Osteoblast (primary cell): ENCODE measurements around the gene CNKSR3. TPM values are rescaled to one million over a fixed set of nuclear protein-coding genes. Genes with fewer than 3 reads are reported as not detected.

ENCODE experiments used
- DNase-seq: peaks from one replicate; pipeline ENCODE4 v3.0.0; 2011; ENCODE audit warnings: low spot score, mixed read lengths; ENCODE audit not compliant: insufficient read length; ENCODE audit errors: missing footprints
- H2AFZ ChIP-seq: 2 replicates; pipeline ENCODE4 v1.6.0; 2011; ENCODE audit warnings: mild to moderate bottlenecking, low read length
- H3K27ac ChIP-seq: 2 replicates; pipeline ENCODE4 v1.5.1; 2011; ENCODE audit warnings: mild to moderate bottlenecking, low read depth, low read length, moderate library complexity
- H3K27me3 ChIP-seq: 2 replicates; pipeline ENCODE4 v1.6.0; 2012; ENCODE audit warnings: mild to moderate bottlenecking, control low read depth, inconsistent platforms, low read length, moderate library complexity; ENCODE audit not compliant: insufficient read depth
- H3K36me3 ChIP-seq: 2 replicates; pipeline ENCODE4 v1.5.1; 2011; ENCODE audit warnings: mild to moderate bottlenecking, low read length, control low read depth, moderate library complexity; ENCODE audit not compliant: insufficient read depth
- H3K4me1 ChIP-seq: 2 replicates; pipeline ENCODE4 v1.5.1; 2011; ENCODE audit warnings: mild to moderate bottlenecking, low read length, control low read depth, moderate library complexity; ENCODE audit not compliant: insufficient read depth
- H3K4me2 ChIP-seq: 2 replicates; pipeline ENCODE4 v1.6.0; 2011; ENCODE audit warnings: mild to moderate bottlenecking, low read length; ENCODE audit not compliant: insufficient read depth
- H3K4me3 ChIP-seq: fragments of 200-600 bp; sonication (generic); 3 replicates; pipeline ENCODE4 v1.5.1; 2012; ENCODE audit warnings: mild to moderate bottlenecking, low read length, inconsistent platforms; ENCODE audit not compliant: insufficient read depth
- H3K79me2 ChIP-seq: 2 replicates; pipeline ENCODE4 v1.6.0; 2012; ENCODE audit warnings: mild to moderate bottlenecking, low read length, control low read depth, inconsistent platforms; ENCODE audit not compliant: insufficient read depth
- H3K9me3 ChIP-seq: 2 replicates; pipeline ENCODE4 v1.5.1; 2011; ENCODE audit warnings: low read depth, low read length, control low read depth
- H4K20me1 ChIP-seq: 2 replicates; pipeline ENCODE4 v1.6.0; 2012; ENCODE audit warnings: mild to moderate bottlenecking, low read length, control low read depth; ENCODE audit not compliant: insufficient read depth
- total RNA-seq: library from RNA; depleted of rRNA; stranded (reverse); fragments of >200 nt; gene quantifications from 2 replicates; pipeline ENCODE4 v1.2.3, GENCODE V29; 2012
- TF ChIP-seq, protein P1 (sequence below): IDR thresholded peaks from 2 replicates; pipeline ENCODE4 v1.5.1; 2011; ENCODE audit warnings: mild to moderate bottlenecking, low read depth, low read length, moderate library complexity; ENCODE audit errors: extremely low read depth

CNKSR3 gene
- total RNA-seq = 4.7 and 5.4 TPM in 2 replicates

DNA sequence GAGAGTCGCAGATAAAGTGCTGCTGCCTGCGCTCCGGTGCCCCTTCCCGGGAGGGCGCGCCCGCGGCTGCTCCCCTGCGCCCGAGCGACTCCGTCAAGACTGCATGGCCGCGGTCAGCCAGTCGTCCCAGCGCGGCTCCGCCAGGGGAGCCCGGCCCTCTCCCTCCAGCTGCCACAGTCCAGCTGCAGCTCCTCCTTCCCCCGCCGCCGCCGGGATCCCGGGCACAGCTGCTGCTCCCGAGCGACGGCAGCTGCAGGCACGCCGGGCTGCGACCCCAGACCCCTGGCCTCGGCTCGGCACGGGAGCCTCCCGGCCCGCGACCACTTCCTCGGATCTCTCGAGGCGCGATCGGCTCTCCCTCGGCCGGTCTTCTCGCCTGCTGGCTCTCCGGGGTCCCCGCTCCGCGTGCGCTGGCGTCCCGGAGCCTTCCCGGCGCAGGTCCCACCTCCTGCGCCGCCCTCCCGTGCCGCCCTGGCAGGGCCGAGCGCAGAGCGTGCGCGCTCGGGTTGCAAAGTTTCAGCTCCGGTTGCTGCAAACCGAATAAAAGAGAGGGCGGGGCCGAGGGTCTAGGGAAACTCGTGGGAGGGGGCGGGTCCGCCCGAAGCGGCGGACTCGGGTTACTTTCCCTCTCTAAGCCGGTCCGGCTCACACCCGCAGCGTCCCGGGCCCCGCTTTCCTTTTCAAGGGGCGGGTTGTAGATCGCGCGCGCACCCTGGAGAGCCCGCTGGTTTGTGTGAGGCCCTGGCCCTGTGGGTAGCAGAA lies at the start of gene CNKSR3:
TSS of gene CNKSR3 (minus strand) at position 542 of the 762 bp plus-strand sequence. CDS start 571 bp downstream, outside the sequence.
- Histone ChIP-seq H3K9me3 (no peaks in the 10 kb centered on the region), H3K4me2 (peak within 1 kb of the TSS; percentile 84), H3K4me3 (peak within 1 kb of the TSS; percentile 83), H3K36me3 (no peaks in the 10 kb centered on the region), H2AFZ (peak within 1 kb of the TSS; percentile 88), H3K27me3 (no peaks in the 10 kb centered on the region), H3K79me2 (peaks cover 38% of the 10 kb centered on the region), H3K4me1 (peaks cover 16% of the 10 kb centered on the region), H3K27ac (peak within 1 kb of the TSS; percentile 80), H4K20me1 (peaks cover 11% of the 10 kb centered on the region)
- TF ChIP-seq, protein P1, sequence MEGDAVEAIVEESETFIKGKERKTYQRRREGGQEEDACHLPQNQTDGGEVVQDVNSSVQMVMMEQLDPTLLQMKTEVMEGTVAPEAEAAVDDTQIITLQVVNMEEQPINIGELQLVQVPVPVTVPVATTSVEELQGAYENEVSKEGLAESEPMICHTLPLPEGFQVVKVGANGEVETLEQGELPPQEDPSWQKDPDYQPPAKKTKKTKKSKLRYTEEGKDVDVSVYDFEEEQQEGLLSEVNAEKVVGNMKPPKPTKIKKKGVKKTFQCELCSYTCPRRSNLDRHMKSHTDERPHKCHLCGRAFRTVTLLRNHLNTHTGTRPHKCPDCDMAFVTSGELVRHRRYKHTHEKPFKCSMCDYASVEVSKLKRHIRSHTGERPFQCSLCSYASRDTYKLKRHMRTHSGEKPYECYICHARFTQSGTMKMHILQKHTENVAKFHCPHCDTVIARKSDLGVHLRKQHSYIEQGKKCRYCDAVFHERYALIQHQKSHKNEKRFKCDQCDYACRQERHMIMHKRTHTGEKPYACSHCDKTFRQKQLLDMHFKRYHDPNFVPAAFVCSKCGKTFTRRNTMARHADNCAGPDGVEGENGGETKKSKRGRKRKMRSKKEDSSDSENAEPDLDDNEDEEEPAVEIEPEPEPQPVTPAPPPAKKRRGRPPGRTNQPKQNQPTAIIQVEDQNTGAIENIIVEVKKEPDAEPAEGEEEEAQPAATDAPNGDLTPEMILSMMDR = no peak
- peak; percentile 95 for DNase-seq

DNA sequence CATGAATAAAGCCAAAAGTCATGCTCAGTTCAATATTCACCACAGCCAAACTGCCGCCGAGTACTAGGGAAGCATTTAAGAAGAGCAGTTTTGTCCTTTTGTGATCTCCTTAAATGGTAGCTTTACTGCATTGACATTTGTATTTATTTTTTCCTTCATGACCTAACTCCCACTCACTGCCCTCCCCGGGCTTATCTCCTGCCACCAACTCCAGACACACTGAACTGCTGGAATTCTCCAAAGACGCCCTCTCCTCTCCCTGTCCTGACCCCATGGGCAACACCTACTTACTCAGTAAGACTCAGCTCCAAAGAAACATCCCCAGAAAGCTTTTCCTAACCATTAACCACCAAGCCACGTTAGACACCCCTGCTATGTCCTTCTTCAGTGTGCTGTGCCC lies 48.5 kb upstream of the CNKSR3 start:
- Histone ChIP-seq H2AFZ (no peak overlapping the region), H3K36me3 (no peaks in the 10 kb centered on the region), H3K79me2 (no peaks in the 10 kb centered on the region), H4K20me1 (no peaks in the 10 kb centered on the region), H3K9me3 (no peaks in the 10 kb centered on the region), H3K27ac (no peak overlapping the region), H3K4me3 (no peak overlapping the region), H3K27me3 (peaks cover 18% of the 10 kb centered on the region), H3K4me1 (no peaks in the 10 kb centered on the region), H3K4me2 (no peak overlapping the region)
- no peak for DNase-seq
- TF ChIP-seq, protein P1 = no peak

DNA sequence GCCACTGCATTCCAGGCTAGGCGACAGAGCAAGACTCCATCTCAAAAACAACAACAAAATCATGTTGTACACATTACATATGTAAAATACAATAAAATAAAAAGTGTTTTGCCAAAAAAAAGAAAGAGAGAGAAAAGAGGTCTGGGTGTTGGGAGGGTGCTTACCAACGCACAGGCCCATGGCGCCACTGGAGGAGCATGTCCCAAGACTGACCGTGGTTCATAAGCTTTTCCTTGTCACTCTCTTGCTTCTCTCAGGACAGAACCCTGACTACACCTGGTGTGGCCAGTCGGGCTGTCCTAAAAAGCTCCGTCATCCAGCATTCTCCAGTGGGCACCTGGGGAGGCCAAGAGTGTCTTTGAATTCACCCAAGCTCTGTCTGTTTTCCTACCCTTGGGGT lies 48.0 kb upstream of the CNKSR3 start:
- no peak overlapping the region for H2AFZ ChIP-seq
- H3K4me3 ChIP-seq = no peak overlapping the region
- no peak overlapping the region for H3K27ac ChIP-seq
- TF ChIP-seq, protein P1 = no peak
- H3K27me3 ChIP-seq = peaks cover 21% of the 10 kb centered on the region
- H3K36me3 ChIP-seq = no peaks in the 10 kb centered on the region
- no peaks in the 10 kb centered on the region for H4K20me1 ChIP-seq
- no peaks in the 10 kb centered on the region for H3K4me1 ChIP-seq
- H3K4me2 ChIP-seq = no peak overlapping the region
- no peaks in the 10 kb centered on the region for H3K9me3 ChIP-seq
- DNase-seq = no peak
- H3K79me2 ChIP-seq = no peaks in the 10 kb centered on the region

DNA sequence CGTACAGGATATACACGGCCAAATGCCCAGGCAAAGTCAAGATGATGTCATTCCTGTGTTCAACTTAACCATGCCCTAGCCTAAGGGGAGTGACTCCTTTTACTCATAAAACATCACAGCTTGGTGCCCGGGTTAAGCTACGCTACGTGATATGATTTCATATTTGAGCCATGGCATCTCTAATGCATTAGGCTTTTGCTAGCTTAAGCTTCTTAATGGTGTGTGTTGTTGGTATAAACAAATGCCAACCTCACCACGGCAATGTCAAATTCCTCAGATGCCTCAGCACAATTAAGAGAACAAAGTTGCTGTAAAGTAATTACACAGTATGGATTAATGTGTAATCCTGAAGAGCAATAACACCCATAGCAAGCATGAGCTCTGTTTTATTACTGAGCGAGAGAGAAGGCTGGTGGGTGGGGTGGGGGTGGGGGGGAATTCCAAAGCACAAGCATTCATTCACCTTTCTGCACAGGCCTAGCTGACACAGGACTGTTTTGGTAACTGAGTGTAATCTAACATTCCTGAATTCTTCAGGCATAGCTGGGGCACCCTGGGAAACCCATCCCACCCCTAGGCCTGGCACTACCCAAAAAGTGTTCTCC lies 44.7 kb upstream of the CNKSR3 start:
- Histone ChIP-seq H3K4me2 (no peak overlapping the region), H3K27me3 (peaks cover 18% of the 10 kb centered on the region), H3K27ac (no peak overlapping the region), H3K36me3 (no peaks in the 10 kb centered on the region), H3K4me1 (no peaks in the 10 kb centered on the region), H2AFZ (no peak overlapping the region), H3K4me3 (no peak overlapping the region), H3K79me2 (no peaks in the 10 kb centered on the region), H4K20me1 (no peaks in the 10 kb centered on the region), H3K9me3 (no peaks in the 10 kb centered on the region)
- DNase-seq = peak; percentile 29
- TF ChIP-seq, protein P1 = no peak
